Activated CD4-positive, alpha-beta T cell treated with anti-CD3 and anti-CD28 coated beads, Interleukin-2, amount 50 U/mL, for 48 hours (primary cell): Measurements from ENCODE around the gene KRT35.
A peak's percentile ranks its signal among the peaks of the same experiment; 100 is the strongest.

ENCODE experiments used
- DNase-seq, 2 experiments: peaks; one replicate each; pipeline ENCODE4 v3.0.0-alpha.2; 2020

Gene KRT35

GRCh38 chr17:41486809-41487530 lies 6.0 kb upstream of the KRT35 start:
- DNase-seq: peak; percentile 58 to 73

- no peak for DNase-seq
Observed at GRCh38 chr17:41486316-41486715, 5.4 kb upstream of the KRT35 start.

GRCh38 chr17:41484920-41485904 lies 4.3 kb upstream of the KRT35 start:
- DNase-seq: no peak

- DNase-seq: no peak
Observed at GRCh38 chr17:41483991-41484826, 3.3 kb upstream of the KRT35 start.

GRCh38 chr17:41483531-41483930 lies 2.6 kb upstream of the KRT35 start:
- DNase-seq: no peak

GRCh38 chr17:41480581-41480980 lies 370 bp downstream of the KRT35 start:
- no peak for DNase-seq

- no peak for DNase-seq
Observed at GRCh38 chr17:41480136-41480535, 815 bp downstream of the KRT35 start.

- no peak for DNase-seq
Observed at GRCh38 chr17:41478237-41478636, 2.7 kb downstream of the KRT35 start.

GRCh38 chr17:41476866-41477815 lies 3.8 kb downstream of the KRT35 start:
- DNase-seq: no peak

- DNase-seq: no peak
Observed at GRCh38 chr17:41475421-41475820, 5.5 kb downstream of the KRT35 start.

- DNase-seq: no peak
Observed at GRCh38 chr17:41474863-41475262, 6.1 kb downstream of the KRT35 start.

GRCh38 chr17:41468346-41468745 lies 12.6 kb downstream of the KRT35 start:
- DNase-seq: no peak

- DNase-seq: no peak
Observed at GRCh38 chr17:41467561-41467960, 13.4 kb downstream of the KRT35 start.

GRCh38 chr17:41466988-41467387 lies 14.0 kb downstream of the KRT35 start, which contains the start of gene KRT32:
TSS of gene KRT32 (minus strand) at chr17:41467386. CDS start at chr17:41467325, 61 bp downstream.
- no peak for DNase-seq

GRCh38 chr17:41464682-41465081 lies 16.3 kb downstream of the KRT35 start:
- no peak for DNase-seq

- DNase-seq: no peak
Observed at GRCh38 chr17:41464173-41464572, 16.8 kb downstream of the KRT35 start.

- DNase-seq: no peak
Observed at GRCh38 chr17:41463746-41464145, 17.2 kb downstream of the KRT35 start.

- DNase-seq: no peak
Observed at GRCh38 chr17:41462705-41463104, 18.2 kb downstream of the KRT35 start.

GRCh38 chr17:41457676-41458075 lies 23.3 kb downstream of the KRT35 start:
- no peak for DNase-seq

GRCh38 chr17:41456204-41456603 lies 24.7 kb downstream of the KRT35 start:
- DNase-seq: no peak

- DNase-seq: no peak
Observed at GRCh38 chr17:41455236-41455635, 25.7 kb downstream of the KRT35 start.

- no peak for DNase-seq
Observed at GRCh38 chr17:41453066-41453465, 27.9 kb downstream of the KRT35 start.
